ENCODE results near the gene MARK1.

- no peak for TF ChIP-seq CTCF (conservative IDR thresholded peaks at IDR 0.05; ENCODE audit: low read depth, low read length)
- no peak for TF ChIP-seq BHLHE40 (IDR thresholded peaks at IDR 0.05; ENCODE audit: low read depth, low read length)
- no peak for TF ChIP-seq POLR2A (IDR thresholded peaks at IDR 0.05; ENCODE audit: low read depth, low read length)
- no peak for TF ChIP-seq RFX5 (IDR thresholded peaks at IDR 0.05; ENCODE audit: low read depth, low read length)
- no peak for TF ChIP-seq CHD1 (IDR thresholded peaks at IDR 0.05; ENCODE audit: low read depth, low read length)
- TF ChIP-seq MAFK (IDR thresholded peaks at IDR 0.05; ENCODE audit: low read depth, low read length) = no peak
- no peak for TF ChIP-seq FOS (IDR thresholded peaks at IDR 0.05; ENCODE audit: low read depth, low read length)
- TF ChIP-seq NFE2L2 (IDR thresholded peaks at IDR 0.05; ENCODE audit: low read depth, low read length) = no peak
Measured at GRCh38 chr1:220616836-220617235, 88.9 kb downstream of the MARK1 start.
